Activated CD4-positive, CD25-positive, alpha-beta regulatory T cell treated with anti-CD3 and anti-CD28 coated beads, Interleukin-2, amount 50 U/mL, for 16 hours (primary cell): Measurements from ENCODE around the gene AOC3.
"Not testable (repeated sequence)": the region's sequence is repeated elsewhere in the genome, so short reads cannot be mapped to it uniquely, and the experiment has no call there.

ENCODE experiments used
- DNase-seq: peaks from one replicate; pipeline ENCODE4 v3.0.0-alpha.2; 2020; ENCODE audit warnings: low read depth, low spot score

Gene AOC3

GRCh38 chr17:42894283-42895184, 43.5 kb downstream of the AOC3 start:
- no peak for DNase-seq

- no peak for DNase-seq
Measured at GRCh38 chr17:42895185-42895555, 44.2 kb downstream of the AOC3 start.

DNA sequence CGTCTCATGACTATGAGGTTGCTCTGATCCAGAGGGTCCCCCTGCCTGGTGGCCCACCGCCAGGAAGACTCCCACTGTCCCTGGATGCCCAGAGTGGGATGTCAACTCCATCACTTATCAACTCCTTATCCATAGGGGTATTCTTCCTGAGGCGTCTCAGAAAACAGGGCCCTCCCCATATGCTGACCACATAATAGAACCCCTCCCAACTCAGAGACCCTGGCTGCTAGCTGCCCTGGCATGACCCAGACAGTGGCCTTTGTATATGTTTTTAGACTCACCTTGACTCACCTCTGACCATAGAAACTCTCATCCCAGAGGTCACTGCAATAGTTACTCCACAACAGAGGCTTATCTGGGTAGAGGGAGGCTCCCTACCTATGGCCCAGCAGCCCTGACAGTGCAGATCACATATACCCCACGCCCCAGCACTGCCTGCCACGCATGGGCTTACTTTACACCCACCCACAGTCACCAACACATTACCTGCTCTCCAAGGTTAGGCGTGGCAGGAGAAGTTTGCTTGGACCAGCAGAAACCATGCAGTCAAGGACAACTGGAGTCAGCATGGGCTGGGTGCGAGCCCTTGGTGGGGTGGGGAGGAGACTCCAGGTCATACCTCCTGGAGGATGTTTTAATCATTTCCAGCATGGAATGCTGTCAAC, 47.3 kb downstream of the AOC3 start:
- no peak for DNase-seq

GRCh38 chr17:42899981-42900380, 49.0 kb downstream of the AOC3 start:
- DNase-seq: not testable (repeated sequence)

DNA sequence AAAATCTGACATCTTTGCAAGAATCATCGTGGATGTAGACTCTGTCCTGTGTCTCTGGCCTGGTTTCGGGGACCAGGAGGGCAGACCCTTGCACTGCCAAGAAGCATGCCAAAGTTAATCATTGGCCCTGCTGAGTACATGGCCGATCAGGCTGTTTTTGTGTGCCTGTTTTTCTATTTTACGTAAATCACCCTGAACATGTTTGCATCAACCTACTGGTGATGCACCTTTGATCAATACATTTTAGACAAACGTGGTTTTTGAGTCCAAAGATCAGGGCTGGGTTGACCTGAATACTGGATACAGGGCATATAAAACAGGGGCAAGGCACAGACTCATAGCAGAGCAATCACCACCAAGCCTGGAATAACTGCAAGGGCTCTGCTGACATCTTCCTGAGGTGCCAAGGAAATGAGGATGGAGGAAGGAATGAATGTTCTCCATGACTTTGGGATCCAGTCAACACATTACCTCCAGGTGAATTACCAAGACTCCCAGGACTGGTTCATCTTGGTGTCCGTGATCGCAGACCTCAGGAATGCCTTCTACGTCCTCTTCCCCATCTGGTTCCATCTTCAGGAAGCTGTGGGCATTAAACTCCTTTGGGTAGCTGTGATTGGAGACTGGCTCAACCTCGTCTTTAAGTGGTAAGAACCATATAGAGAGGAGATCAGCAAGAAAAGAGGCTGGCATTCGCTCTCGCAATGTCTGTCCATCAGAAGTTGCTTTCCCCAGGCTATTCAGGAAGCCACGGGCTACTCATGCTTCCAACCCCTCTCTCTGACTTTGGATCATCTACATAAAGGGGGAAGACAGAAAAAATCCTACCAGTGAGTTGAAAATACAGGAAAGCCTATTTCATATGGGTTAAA, 49.7 kb downstream of the AOC3 start, which contains the start of gene G6PC1:
G6PC1 (plus strand) TSS at position 340 of the 872 bp plus-strand sequence; CDS start at position 418, 78 bp downstream.
- no peak for DNase-seq

DNA sequence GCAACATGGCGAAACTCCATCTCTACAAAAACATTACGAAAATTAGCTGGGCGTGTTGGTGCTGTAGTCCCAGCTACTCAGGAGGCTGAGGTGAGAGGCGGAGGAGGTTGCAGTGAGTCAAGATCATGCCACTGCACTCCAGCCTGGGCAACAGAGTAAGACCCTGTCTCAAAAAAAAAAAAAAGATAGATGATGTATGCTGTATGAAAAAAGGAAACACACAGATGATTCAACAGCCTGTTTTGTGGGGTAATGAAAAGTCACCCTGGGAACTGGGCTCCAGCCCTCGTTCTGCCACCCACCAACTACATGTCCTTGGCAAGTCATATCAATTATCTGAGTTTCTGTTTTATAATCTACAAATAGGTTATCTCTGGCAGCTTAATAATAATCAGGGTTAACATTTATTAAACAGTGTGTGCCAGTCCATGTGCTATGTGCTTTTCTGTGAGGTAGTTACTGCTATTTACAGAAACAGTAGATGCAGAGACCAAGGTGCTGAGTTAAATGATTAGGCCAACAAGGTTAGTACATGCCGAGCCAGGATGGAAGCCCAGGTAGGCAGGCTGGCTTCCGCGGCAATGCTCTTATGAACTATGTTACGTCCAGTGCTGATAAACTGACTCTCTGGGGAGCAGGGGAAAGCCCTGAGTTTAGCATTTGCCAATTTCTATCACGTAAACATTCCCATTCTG, 50.7 kb downstream of the AOC3 start:
- no peak for DNase-seq

DNA sequence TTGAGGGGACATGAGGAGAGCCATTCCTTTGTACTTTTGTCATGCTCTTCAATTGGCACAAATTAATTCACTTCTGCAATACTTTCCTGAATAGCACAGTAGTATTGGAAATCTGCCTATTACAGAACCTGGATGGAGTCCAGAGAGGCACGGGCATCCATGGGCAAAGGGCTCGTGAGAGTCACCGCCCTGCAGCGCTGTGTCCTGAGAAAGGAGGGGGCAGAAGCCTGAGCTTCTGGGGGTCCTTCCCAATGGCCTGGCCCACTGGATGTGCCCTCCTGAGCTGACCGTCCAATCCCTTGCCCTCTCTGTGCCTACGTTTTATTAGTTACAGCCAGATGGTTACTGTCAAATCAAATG, 53.1 kb downstream of the AOC3 start:
- no peak for DNase-seq

DNA sequence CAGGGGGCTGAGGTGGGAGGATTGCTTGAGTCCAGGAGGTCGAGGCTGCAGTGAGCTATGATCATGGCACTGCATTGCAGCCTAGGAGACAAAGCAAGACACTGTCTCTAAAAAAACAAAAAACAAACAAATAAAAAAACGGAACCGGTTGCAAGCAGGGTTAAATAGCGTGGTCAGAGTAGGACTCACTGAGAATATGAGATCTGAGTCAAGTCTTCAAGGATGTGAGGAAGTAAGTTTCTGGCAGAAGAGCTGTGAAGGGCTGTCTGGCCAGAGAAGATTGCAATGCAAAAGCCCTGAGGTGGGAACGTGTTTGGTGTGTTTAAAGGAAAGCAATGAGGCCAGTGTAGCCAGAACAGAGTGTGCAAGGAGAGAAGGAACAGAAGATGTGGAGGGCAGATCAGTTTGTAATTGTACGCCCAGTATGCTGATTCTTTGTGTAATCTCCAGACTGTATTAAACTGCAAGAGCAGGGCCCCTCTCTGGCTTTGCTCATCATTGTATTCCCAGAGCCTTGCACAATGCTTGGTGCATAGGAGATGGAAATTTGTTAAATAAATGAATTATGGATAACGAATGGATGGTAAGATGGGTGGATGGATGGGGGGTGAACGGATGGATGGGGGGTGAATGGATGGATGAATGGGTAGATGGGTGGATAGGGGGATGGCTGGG, 55.9 kb downstream of the AOC3 start:
- DNase-seq: no peak
